ENCODE measurements around the gene MBD3L4. TPM values are rescaled to one million over a fixed set of nuclear protein-coding genes. Genes with fewer than 3 reads are reported as not detected.

Gene MBD3L4
- total RNA-seq, 2 experiments from 2014 or later = not detected

DNA sequence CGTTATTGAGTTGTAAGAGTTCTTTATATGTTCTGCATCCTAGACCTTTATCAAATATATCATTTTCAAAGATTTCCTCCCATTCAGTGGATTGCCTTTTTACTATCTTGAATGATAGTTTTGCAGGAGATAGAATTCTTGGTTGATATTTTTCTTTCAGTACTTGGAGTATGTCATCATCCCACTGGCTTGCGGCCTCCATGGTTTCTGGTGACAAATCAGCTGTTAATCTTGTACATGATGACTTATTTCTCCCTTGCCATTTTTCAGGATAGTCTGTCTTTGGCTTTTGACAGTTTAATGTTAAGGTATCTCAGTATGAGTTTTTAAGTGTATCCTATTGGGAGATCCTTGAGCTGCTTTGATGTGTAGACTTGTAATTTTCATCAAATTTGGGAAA lies 38.0 kb upstream of the MBD3L4 start:
- H3K9me2 ChIP-seq (ENCODE audit: insufficient read depth, low read length) = no peaks in the 10 kb centered on the region
- H3K4me3 ChIP-seq (ENCODE audit: low read depth, low read length, poor library complexity, severe bottlenecking) = no peak overlapping the region
- no peaks in the 10 kb centered on the region for H4K20me1 ChIP-seq (ENCODE audit: insufficient read depth, low read length)
- TF ChIP-seq EZH2phosphoT487 (IDR thresholded peaks at IDR 0.05; ENCODE audit: borderline replicate concordance, low read depth, low read length) = no peak
- TF ChIP-seq, protein P1, sequence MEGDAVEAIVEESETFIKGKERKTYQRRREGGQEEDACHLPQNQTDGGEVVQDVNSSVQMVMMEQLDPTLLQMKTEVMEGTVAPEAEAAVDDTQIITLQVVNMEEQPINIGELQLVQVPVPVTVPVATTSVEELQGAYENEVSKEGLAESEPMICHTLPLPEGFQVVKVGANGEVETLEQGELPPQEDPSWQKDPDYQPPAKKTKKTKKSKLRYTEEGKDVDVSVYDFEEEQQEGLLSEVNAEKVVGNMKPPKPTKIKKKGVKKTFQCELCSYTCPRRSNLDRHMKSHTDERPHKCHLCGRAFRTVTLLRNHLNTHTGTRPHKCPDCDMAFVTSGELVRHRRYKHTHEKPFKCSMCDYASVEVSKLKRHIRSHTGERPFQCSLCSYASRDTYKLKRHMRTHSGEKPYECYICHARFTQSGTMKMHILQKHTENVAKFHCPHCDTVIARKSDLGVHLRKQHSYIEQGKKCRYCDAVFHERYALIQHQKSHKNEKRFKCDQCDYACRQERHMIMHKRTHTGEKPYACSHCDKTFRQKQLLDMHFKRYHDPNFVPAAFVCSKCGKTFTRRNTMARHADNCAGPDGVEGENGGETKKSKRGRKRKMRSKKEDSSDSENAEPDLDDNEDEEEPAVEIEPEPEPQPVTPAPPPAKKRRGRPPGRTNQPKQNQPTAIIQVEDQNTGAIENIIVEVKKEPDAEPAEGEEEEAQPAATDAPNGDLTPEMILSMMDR (conservative IDR thresholded peaks at IDR 0.05; ENCODE audit: low read length) = no peak
- no peaks in the 10 kb centered on the region for H3K79me2 ChIP-seq (ENCODE audit: insufficient read depth, low read depth, low read length)
- no peak for DNase-seq (ENCODE audit: low spot score)
- intact Hi-C loops (cut with micrococcal nuclease; ENCODE audit: unreplicated experiment) = no loop called here
- H2AFZ ChIP-seq (ENCODE audit: low read length) = no peak overlapping the region
- peaks cover 99% of the 10 kb centered on the region for H3K36me3 ChIP-seq (ENCODE audit: insufficient read depth, low read length)
- no TSS peak for BruUV-seq (replicated peaks)
- H3K4me2 ChIP-seq (ENCODE audit: low read length) = no peak overlapping the region
- no peaks in the 10 kb centered on the region for H3K4me1 ChIP-seq (ENCODE audit: insufficient read depth, low read length, poor library complexity, severe bottlenecking)
- H3K9me3 ChIP-seq (ENCODE audit: low read length) = peaks cover 55% of the 10 kb centered on the region
- POLR2A ChIA-PET = no interaction called here
- CTCF ChIA-PET (ENCODE audit: unreplicated experiment) = no interaction called here
- H3K27ac ChIP-seq (ENCODE audit: low read depth, low read length, poor library complexity, severe bottlenecking) = no peak overlapping the region

DNA sequence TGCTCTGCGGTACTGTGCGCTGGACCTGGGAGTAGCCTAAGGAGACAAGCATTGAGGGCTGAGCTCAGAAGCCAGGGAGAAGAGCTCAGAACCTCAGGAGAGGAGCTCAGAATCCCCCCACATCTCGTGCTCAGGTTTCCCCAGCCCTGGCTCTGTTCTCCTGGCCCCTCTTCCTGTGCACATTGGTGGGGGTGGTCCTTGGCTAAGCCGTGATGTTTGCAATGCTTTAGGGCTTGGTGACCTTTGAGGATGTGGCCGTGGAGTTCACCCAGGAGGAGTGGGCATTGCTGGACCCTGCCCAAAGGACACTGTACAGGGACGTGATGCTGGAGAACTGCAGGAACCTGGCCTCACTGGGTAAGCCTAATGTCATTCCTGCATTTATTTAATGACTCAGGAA lies 36.2 kb upstream of the MBD3L4 start:
- ChIA-PET POLR2A (no interaction called here), CTCF (ENCODE audit: unreplicated experiment) (no interaction called here)
- peaks cover 3% of the 10 kb centered on the region; the same call in 1 of the 2 replicates for H3K79me2 ChIP-seq (ENCODE audit: insufficient read depth, low read depth, low read length)
- no peak overlapping the region for H3K4me2 ChIP-seq (ENCODE audit: low read length)
- no peaks in the 10 kb centered on the region for H3K9me2 ChIP-seq (ENCODE audit: insufficient read depth, low read length)
- H2AFZ ChIP-seq (ENCODE audit: low read length) = no peak overlapping the region
- peaks cover 37% of the 10 kb centered on the region for H3K9me3 ChIP-seq (ENCODE audit: low read length)
- H3K4me1 ChIP-seq (ENCODE audit: insufficient read depth, low read length, poor library complexity, severe bottlenecking) = no peaks in the 10 kb centered on the region
- H3K4me3 ChIP-seq (ENCODE audit: low read depth, low read length, poor library complexity, severe bottlenecking) = no peak overlapping the region
- DNase-seq (ENCODE audit: low spot score) = no peak
- BruUV-seq (replicated peaks) = no TSS peak
- no peak overlapping the region for H3K27ac ChIP-seq (ENCODE audit: low read depth, low read length, poor library complexity, severe bottlenecking)
- intact Hi-C loops (cut with micrococcal nuclease; ENCODE audit: unreplicated experiment) = no loop called here
- H3K36me3 ChIP-seq (ENCODE audit: insufficient read depth, low read length) = peaks cover 94% of the 10 kb centered on the region
- no peak for TF ChIP-seq EZH2phosphoT487 (IDR thresholded peaks at IDR 0.05; ENCODE audit: borderline replicate concordance, low read depth, low read length)
- TF ChIP-seq, protein P1 (conservative IDR thresholded peaks at IDR 0.05; ENCODE audit: low read length) = no peak
- H4K20me1 ChIP-seq (ENCODE audit: insufficient read depth, low read length) = no peaks in the 10 kb centered on the region

DNA sequence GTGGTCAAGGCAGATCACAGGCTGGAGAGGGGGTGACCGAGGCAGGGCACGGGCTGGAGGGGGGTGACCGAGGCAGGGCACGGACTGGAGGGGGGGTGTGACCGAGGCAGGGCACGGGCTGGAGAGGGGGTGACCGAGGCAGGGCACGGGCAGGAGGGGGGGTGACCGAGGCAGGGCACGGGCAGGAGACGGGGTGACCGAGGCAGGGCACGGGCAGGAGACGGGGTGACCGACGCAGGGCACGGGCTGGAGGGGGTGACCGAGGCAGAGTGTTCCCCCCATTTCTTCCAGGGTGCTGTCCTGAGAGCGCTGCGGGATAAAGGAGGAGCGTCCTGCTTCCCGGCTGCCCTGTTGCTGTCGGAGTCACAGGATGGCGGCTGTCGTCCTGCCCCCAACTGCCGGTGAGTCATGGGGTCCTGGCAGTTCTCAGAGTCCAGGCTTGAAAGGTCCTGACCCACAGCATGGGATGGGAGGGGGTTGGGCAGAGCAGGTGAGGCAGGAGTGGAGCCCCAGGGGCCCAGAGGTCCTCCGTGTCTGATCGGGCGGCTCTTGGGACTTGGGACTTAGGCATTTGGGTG lies 34.8 kb upstream of the MBD3L4 start:
- BruUV-seq (replicated peaks) = no TSS peak
- TF ChIP-seq, protein P1 (conservative IDR thresholded peaks at IDR 0.05; ENCODE audit: low read length) = no peak
- TF ChIP-seq EZH2phosphoT487 (IDR thresholded peaks at IDR 0.05; ENCODE audit: borderline replicate concordance, low read depth, low read length) = no peak
- Histone ChIP-seq H4K20me1 (ENCODE audit: insufficient read depth, low read length) (no peaks in the 10 kb centered on the region), H3K4me3 (ENCODE audit: low read depth, low read length, poor library complexity, severe bottlenecking) (no peak overlapping the region), H3K27ac (ENCODE audit: low read depth, low read length, poor library complexity, severe bottlenecking) (no peak overlapping the region), H3K9me2 (ENCODE audit: insufficient read depth, low read length) (no peaks in the 10 kb centered on the region), H3K79me2 (ENCODE audit: insufficient read depth, low read depth, low read length) (peaks cover 17% of the 10 kb centered on the region), H2AFZ (ENCODE audit: low read length) (no peak overlapping the region), H3K4me2 (ENCODE audit: low read length) (no peak overlapping the region), H3K9me3 (ENCODE audit: low read length) (peaks cover 25% of the 10 kb centered on the region), H3K36me3 (ENCODE audit: insufficient read depth, low read length) (peaks cover 87% of the 10 kb centered on the region), H3K4me1 (ENCODE audit: insufficient read depth, low read length, poor library complexity, severe bottlenecking) (peaks cover 9% of the 10 kb centered on the region)
- POLR2A ChIA-PET = no interaction called here
- CTCF ChIA-PET (ENCODE audit: unreplicated experiment) = no interaction called here
- intact Hi-C loops (cut with micrococcal nuclease; ENCODE audit: unreplicated experiment) = no loop called here
- DNase-seq (ENCODE audit: low spot score) = no peak

All from OCI-LY7 (cell line).